GM19193 (cell line): Measurements from ENCODE around the gene ARFGEF2.

Source experiments
- POLR2A ChIP-seq: IDR thresholded peaks from 4 replicates; pipeline ENCODE4 v1.6.1; 2011; ENCODE audit not compliant: insufficient read depth, insufficient read length; ENCODE audit errors: extremely low read depth

Gene ARFGEF2

GRCh38 chr20:48892049-48892470 lies 29.5 kb upstream of the ARFGEF2 start:
- no peak for TF ChIP-seq POLR2A

GRCh38 chr20:48892891-48893290 lies 28.6 kb upstream of the ARFGEF2 start:
- TF ChIP-seq POLR2A, result no peak

GRCh38 chr20:48893374-48893773 lies 28.1 kb upstream of the ARFGEF2 start:
- no peak for TF ChIP-seq POLR2A

GRCh38 chr20:48897305-48898010 lies 24.1 kb upstream of the ARFGEF2 start:
- no peak for TF ChIP-seq POLR2A

GRCh38 chr20:48898210-48898609 lies 23.3 kb upstream of the ARFGEF2 start:
- TF ChIP-seq POLR2A, result no peak

GRCh38 chr20:48898896-48899530 lies 22.5 kb upstream of the ARFGEF2 start:
- no peak for TF ChIP-seq POLR2A

- TF ChIP-seq POLR2A, result no peak
Observed at GRCh38 chr20:48899881-48900280, 21.6 kb upstream of the ARFGEF2 start.

GRCh38 chr20:48901326-48901725 lies 20.2 kb upstream of the ARFGEF2 start:
- TF ChIP-seq POLR2A, result no peak

- TF ChIP-seq POLR2A, result no peak
Observed at GRCh38 chr20:48903705-48904104, 17.8 kb upstream of the ARFGEF2 start.

- no peak for TF ChIP-seq POLR2A
Observed at GRCh38 chr20:48904566-48905296, 16.8 kb upstream of the ARFGEF2 start.

GRCh38 chr20:48905297-48905647 lies 16.2 kb upstream of the ARFGEF2 start:
- no peak for TF ChIP-seq POLR2A

GRCh38 chr20:48906221-48906877 lies 15.2 kb upstream of the ARFGEF2 start:
- TF ChIP-seq POLR2A, result no peak

- no peak for TF ChIP-seq POLR2A
Observed at GRCh38 chr20:48908656-48909319, 12.7 kb upstream of the ARFGEF2 start.

GRCh38 chr20:48909910-48910309 lies 11.6 kb upstream of the ARFGEF2 start:
- no peak for TF ChIP-seq POLR2A

GRCh38 chr20:48910347-48910781 lies 11.1 kb upstream of the ARFGEF2 start:
- no peak for TF ChIP-seq POLR2A
